NCI-H128 (cell line): ENCODE data around the gene ANKRD1.

Experiments used
- DNase-seq: peaks from one replicate; lab custom pipeline; 2025; ENCODE audit not compliant: unreplicated experiment; lab: John Stamatoyannopoulos, UW

ANKRD1 gene

DNA sequence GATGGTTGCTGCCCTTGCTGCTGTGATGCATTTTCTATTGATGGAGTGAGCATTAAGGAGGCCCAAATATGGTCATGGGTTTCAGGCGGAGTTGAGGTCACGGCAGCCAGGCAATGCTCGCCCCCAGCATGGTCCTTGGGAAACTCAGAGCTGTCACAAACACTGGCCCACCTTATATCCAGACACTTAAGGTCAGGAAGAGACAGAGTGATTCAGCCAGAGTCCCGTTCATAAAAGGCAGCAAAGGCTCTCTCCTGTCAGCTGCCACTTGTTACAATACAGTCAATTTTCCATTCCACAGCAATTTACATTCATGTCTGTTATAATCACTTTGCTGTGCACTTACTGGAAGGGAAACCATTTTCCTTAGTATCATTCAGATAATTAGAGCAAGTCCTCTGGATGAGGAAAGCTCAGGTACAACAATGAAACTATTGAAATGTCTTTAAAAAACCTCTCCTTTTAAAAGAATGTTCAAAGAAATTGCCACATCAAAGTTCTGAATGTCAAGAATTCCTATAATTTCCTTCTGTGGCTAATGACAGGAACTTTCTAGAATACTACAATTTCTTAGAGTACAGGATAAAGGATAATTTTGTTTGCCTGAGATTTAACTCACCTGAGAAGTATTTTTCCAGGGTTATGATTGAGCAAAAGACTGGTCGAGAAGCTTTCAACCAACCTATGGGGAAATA is 14.8 kb upstream of the ANKRD1 start:
- no peak for DNase-seq

DNA sequence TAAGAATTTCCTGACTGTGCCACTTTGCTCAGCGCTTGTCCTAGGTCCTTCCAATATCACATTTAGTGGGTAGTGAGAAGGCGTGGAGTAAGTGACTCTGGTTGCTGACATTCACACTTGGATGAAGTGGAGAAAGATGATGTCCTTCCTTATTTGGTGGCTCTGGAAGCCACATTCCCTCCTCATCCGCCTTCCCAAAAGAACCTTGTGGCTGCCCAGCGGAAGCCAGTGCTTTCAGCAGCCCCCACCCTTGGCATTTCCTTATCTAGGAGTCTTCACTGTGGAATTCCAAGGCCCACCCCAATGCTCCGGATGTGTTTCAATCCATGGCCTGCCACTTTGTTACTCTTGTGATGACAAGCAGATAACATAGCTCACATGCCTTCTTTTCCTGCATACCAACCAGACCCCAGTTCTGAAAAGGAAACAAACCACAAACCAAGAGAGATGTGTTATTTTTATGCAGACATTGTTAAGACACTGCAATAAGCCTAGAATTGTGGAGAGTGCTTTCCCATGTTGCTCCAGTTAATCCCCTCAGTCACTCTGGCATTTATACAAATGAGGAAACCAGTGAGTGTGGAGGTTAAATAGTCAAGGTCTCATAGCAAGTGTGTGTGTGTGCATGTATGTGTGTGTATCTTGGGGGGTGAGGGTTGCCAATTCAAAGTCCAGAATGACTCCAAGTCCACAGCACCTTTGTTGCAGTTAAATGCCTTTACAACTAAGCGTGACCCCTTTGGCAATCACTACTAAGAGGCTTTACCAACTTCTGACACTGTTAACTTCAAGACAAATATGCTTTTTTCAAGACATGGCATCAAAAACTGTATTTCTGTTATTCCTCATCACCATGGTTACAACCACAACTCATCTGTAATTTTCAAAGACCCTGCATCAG is 10.3 kb upstream of the ANKRD1 start:
- DNase-seq = no peak

DNA sequence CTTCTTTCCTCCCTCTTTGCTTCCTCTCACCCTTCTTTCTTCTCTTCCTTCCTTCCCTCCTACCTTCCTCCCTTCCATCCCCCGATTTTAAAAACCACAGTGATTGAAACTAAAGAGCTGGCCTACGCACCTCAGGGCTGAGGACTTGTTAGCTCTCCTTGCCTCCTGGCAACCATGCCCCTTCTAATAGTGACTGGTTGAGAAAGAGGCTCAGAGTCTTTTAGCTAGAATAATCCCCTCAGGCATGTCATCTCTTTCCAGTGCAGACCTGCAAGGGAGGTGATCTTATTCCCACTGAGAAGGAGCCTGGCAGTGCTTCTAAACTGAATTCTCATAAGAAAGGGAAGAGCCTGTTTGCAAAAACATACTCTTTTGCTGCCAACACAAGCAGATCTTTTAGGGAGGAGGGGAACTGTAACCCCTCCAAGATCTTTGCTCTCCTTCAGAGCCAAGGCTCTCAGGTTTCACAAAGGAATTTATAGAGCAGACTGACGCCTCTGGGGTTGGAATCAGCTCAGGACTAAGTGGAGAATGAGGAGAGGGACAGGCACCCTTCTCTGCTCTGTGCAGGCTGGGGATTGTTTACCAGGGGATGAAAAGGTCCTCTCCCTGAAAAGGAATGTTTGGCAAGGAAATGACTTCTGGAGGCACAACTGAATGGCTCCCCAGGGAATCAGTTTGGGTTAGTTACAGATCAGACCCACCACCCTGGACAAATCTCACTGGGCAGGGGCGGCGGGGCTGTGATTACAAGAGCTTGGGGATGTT is 9.4 kb upstream of the ANKRD1 start:
- no peak for DNase-seq

DNA sequence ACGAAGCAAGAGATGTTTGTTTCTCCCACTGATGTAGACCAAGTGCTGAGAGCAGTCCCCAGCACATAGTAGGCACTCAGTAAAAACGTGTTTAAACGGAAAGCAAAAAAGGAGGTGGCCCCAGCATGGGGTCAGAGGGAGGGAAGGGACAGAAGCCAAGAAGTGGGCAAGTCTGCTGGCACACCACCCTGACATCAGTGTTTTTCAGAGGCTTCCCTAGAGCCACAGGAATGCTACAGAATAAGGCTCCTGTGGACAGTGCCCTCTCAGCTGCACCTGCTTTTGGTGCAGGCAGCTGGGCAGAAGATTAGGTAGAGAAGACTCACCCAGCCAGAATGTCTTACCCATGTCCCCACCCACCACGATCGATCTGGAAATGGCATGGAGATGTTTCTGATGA is 8.3 kb upstream of the ANKRD1 start:
- no peak for DNase-seq

DNA sequence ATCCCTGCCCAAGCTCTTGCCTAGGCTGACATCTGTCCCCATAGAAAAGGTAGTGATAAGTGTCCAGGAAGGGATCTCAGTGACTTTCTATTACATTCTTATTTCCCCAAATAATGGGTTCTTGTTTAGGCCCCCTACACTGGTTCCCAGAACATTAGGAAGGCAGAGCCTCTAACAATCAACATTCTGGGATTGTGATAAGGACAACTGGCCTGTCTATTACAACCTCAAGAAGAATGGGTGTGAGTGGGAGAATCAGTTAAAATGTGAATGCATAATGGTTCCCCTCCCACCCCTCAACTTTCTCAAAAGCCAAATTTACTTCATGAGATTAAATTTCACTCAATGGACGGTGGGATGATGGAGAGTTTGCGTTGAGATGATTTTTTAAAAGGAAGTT is 6.4 kb upstream of the ANKRD1 start:
- DNase-seq = no peak

DNA sequence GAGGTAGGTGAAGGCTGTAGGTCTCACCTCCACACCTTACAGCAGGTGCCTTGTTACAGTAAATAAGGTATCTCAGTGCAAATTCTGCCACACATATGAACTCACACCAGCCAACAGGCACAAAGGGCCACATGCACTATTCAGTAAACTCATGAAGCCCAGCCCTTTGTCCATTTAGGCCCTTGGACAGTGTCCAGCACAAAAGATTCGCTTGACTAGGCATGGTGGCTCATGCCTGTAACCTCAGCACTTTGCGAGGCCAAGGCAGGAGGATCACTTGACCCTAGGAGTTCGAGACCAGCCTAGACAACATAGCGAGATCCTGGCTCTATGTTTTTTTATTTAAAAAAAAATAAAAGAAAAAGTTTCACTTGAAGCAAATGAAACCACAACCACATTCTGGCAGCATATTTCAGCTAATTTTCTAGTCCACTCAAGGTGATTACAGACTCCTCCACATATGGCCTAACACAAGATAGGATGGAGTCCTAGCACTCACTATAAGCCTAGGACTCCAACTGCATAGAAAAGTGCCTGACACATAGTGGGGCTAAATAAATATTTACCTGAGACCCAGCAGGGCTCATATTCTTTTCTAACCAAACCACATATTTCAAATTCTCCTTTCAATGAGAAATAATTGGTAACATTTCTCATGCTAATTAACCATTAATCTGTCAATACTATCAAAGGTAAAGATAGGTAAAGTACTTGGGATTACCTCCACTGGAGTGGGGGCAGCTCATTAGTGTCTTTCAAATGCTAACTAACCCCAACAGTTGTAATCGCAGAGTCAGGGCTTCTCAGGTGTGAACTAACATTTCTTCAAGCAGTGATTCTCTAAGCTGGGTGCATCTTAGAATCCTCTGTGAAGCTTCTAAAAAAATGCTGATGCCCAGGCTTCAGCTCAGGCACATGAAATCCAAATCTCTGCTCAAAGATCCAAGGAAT is 4.5 kb upstream of the ANKRD1 start:
- no peak for DNase-seq

DNA sequence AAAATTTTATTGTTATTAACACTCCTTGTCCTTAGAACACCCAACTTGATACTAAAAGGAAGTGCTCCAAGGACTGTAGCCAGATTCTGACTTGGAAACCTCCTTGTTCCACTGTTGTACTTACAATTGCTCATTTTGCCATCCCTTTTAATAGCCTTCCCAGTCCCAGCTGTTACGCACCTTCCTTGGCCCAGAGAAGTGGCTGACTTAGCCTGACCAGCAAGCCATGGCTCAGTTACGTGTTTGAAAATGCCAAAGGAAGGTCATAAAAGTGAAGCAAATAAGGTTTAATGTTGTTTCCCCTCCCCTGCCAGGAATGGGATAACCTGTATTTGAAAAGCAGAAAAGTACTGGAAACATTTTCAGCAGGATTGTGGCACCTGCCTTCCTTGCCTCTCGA is 3.7 kb upstream of the ANKRD1 start:
- DNase-seq = no peak

DNA sequence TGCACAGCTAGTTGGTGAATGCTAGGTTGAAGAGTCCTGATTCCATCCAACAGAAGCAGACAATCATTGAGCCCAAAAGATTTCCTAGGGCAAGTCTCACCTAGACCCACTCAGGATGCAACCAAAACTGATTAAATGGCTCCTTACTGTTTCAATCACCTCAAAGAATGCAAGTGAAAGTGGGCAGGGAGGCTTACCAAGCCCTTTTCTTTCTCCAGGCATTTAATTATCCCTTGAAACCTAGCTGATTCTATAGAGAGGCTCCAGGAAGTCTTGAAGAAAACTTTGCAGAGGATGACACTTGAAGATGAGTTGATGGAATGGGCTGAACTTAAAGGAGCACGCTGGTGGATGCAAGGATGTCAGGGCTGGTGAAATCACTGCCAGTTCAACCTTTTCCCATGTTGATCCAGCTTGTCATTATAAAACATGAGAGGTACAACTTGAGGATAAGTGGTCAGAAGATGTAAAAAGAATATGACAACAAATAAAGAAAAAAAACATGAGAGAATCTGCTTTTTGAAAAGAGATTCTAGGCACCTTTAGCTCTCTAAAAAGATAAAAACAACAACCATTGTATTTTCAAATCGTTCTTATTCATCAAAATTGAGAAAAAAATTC is 2.3 kb upstream of the ANKRD1 start:
- no peak for DNase-seq

DNA sequence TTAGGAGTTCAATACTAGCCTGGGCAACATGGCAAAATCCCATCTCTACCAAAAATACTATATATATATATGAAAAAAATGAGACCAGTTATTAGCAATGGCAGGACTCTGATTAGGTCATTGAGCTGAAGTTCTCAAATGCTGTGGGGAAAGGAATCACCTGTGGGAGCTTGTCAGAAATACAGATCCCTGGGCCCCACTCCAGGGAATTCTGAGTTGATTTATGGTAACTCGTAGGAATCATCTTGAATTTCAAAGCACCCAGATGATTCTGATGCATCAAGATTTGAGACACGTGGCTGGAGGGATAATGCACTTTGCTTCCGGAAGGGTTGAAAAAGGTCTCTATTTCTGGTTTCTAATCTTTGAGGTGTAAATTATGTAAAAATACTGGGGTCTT is 1.0 kb upstream of the ANKRD1 start:
- no peak for DNase-seq

DNA sequence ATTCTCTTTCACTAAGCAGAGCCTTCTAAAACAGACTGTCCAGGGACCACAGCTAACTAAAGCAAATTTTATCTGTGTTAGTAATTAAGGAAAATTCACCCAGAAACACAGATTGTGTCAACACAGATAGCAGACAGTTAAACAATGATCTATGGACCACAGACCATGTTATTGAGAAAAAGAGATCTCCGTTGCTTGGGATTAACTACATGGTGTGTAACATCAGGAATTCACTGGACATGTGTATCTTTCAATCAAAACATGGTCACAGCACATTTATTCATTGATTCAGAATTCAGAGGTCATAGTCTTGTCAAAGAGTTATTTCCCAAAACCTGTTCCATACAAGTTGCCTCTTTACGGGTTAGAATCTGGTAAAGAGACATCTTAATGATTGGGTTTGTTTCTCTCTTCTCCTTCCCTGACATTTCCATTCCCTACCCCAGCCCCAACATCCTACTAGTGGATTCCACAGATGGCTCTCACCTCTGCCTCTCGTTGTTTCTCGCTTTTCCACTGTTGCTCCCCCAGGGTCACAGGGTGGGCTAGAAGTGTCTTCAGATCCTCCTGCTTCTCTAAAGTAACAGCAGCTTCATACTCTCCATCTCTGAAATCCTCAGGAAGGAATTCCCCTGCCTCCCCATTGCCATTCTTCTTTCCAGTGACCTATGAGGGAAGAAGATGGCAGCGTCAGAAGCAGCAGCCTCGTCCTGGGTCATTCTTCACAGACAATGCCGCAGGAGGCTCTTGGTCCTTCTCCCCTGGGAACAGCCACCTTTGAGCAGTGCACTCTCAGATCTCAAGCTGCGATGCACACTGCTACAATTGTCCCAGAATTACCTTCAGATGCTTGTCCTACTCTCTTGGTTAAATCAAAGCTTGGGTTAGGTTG is 958 bp downstream of the ANKRD1 start:
- no peak for DNase-seq

DNA sequence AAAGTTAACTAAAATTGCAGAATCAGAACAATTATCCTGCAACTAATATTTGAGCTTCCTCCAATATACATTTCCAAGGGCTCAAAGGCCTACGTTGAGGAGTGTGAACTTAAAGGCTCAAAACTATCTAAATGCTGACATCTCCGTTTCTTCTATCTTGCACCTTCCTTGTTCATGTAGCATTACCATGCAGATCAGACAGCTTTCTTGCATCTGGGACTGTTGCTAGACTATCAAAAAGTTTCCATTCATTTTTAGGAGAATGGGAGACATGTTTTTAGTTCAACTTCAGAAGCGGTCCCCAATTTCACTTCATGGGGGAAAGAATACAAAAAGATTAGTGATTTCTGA is 2.9 kb downstream of the ANKRD1 start:
- DNase-seq = no peak

DNA sequence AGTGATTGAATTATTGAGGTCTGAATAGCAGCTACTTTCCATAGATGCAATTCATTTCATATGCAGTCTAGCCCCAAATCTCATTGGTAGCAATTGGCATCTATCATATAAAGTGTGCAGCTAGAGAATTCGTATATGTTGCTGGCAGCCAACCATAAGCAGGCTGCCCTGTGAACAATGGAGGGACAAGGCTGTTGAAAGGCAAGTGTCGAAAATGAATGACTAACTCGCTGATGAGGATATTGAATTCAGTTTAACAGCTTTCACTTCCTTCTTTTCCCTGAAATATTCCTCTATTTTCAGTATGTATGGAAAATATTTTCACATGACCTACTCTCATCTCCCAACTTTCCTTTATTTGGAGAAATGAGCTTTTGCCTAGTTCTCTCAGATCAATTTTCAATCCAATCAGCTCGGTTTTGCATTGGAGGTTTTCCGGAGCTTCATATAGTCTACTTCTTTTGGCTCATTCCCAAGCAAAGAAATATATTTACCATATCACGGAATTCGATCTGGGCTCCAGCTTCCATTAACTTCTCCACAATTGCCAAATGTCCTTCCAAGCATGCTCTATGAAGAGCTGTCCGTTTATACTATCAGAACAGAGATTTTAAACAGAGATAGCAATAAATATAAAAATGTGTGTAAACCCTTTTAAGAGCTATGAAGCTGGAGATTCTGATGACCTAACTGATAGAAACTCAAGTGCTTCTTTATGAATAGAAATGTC is 3.5 kb downstream of the ANKRD1 start:
- DNase-seq = no peak

DNA sequence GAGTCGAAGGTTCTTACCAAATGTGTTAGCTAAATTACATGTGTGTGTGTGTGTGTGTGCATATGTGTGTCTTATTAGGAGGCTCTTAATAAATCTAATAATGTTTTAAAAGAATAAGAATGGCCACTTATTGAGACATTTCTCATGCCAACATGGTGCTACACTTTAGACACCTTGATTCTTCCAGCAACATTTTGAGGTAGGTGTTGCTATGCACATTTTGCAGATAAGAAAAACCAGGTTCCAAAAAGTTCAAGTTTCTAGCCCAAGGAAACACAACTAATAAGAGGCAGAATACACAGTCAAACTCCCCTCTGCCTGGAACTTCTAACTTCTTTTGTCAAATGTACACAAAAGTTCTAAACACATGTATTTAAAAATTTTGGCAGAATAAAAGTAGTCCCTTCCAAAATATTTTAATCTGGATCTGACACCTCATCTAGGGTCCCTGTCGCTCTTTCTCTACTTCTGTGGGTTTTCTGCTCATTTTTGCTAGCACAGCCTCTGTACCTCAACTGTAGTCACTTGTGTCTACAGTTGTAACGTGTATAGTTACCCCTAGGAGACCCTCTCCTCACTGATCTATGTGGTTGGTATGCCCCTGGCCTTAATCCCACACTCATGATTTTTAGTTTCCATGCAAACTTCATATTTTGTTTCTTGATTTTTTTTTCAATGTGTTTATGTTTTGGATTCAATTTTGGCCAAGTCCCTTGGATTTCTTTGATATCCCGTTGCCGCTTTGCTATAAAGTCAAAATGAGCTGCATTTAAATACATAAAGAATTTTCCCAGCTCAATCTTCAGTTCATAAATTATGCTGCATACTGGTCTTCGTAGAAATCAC is 4.3 kb downstream of the ANKRD1 start:
- DNase-seq = no peak

DNA sequence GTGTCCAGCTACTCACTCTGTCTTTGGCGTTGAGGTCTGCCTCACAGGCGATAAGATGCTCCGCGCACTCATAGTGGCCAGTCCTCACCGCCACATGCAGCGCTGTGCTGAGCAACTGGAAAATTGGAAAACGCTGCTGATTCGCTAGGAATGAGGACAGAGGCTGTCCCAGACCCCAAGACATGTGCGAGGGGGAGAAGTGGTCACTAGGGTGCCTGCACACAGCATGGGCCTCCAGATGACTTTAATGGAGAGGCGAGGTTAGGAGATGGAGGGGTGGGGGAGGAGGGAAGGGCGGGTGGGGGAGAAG is 5.2 kb downstream of the ANKRD1 start:
- no peak for DNase-seq

DNA sequence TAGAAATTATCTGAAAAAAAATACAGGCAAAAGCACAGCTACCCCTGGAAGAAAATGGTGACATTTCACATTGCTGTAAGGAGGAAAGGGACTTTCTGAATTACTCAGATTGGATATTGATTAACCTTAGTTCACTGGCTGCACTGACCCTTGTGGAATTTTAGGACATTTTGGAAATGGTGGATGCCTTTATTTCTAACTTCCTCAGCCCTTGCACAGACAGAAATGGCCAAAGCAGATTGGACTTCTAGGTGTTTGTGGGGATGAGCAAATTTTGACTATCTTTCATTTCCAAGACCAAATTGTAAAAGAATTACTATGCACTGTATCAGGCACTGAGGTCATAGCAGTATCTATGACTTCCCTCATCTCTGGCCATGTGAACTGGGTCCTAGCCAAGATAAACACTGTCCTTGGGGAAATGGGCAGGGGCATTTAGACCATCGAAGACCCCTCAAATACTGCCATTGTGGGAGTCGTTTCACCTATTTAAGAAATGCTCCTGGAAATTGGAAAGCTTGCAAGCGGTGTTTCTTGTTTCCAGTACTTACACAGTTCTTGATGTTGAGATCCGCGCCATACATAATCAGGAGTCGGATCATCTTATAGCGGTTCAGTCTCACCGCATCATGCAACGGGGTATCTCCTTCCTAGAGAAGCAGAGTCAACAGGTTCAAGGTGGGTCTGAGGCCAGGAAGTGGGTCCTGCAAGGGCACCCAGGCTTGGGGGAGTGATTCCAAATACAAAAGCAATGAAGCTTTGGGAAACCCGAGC is 5.7 kb downstream of the ANKRD1 start:
- no peak for DNase-seq

DNA sequence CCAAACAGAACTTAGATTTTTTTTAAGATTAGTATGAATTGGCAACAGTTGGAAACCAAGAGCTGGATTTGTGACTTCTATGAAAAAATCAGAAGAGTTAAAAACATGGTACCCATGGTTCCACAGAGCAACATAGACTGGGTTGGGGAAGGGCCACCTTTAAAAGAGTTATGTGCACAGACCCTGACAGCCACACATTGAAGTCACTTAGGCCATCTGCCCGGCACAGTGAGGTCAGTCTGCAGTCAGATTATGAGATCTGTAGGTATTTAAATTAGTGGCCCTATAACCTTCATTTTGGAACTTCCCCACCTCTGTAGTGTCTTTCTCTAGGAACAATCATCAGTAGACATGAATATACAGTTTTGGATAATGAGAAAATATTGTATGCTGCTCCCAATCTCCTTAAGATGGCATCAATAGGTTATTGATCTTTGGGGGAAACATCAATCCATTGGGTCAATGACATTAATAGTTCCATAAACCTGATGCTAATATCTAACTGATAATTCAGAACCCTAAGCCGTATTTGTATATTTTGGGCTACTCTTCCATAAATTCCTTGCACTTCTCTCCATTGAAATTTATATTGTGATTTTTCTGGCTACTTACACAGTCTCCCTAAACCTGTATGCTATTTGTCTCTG is 7.0 kb downstream of the ANKRD1 start:
- no peak for DNase-seq
